DND-41 (cell line): ENCODE measurements around the gene TMEM217.

Experiments
- EZH2 ChIP-seq: IDR thresholded peaks from 3 replicates; pipeline ENCODE4 v1.6.1; 2012; ENCODE audit warnings: borderline replicate concordance, low read depth, mild to moderate bottlenecking, moderate library complexity, low read length, inconsistent platforms; ENCODE audit not compliant: severe bottlenecking
- TF ChIP-seq, protein P1 (sequence below): IDR thresholded peaks from 2 replicates; pipeline ENCODE4 v1.5.1; 2012; ENCODE audit warnings: borderline replicate concordance, low read length, moderate library complexity, mild to moderate bottlenecking; ENCODE audit not compliant: poor library complexity, severe bottlenecking; ENCODE audit errors: extremely low read depth

DNA sequence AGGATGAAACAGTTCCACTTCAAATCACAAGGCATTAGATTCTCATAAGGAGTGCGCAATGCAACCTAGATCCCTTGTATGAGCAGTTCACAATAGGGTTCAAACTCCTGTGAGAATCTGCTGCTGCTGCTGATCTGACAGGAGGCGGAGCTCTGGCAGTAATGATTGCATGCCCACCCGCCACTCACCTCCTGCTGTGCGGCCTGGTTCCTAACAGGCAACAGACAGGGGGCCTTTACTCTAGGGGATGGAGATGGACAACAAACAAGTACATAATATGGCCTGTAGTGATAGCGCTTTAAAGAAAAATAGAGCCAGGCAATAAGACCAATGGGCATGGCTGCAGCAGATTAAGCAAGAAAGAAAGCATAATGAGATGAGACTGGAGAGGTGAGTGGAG is 3.1 kb downstream of the TMEM217 start:
- TF ChIP-seq, protein P1, sequence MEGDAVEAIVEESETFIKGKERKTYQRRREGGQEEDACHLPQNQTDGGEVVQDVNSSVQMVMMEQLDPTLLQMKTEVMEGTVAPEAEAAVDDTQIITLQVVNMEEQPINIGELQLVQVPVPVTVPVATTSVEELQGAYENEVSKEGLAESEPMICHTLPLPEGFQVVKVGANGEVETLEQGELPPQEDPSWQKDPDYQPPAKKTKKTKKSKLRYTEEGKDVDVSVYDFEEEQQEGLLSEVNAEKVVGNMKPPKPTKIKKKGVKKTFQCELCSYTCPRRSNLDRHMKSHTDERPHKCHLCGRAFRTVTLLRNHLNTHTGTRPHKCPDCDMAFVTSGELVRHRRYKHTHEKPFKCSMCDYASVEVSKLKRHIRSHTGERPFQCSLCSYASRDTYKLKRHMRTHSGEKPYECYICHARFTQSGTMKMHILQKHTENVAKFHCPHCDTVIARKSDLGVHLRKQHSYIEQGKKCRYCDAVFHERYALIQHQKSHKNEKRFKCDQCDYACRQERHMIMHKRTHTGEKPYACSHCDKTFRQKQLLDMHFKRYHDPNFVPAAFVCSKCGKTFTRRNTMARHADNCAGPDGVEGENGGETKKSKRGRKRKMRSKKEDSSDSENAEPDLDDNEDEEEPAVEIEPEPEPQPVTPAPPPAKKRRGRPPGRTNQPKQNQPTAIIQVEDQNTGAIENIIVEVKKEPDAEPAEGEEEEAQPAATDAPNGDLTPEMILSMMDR: no peak
- no peak for TF ChIP-seq EZH2
